ENCODE measurements around the gene SGSM2. TPM values are rescaled to one million over a fixed set of nuclear protein-coding genes. Genes with fewer than 3 reads are reported as not detected.

The SGSM2 gene
- total and polyA plus RNA-seq, 9 donors, result 9.3 to 50.6 (median 42.4) TPM

- H3K36me3 ChIP-seq, result no peaks in the 10 kb centered on the region
- intact Hi-C loops (cut with DNase I), result no loop called here
- DNase-seq, result no peak
- H3K4me1 ChIP-seq (ENCODE audit: insufficient read depth), result no peaks in the 10 kb centered on the region
- H3K4me3 ChIP-seq, result no peak overlapping the region
- no peaks in the 10 kb centered on the region for H3K9me3 ChIP-seq
- no peaks in the 10 kb centered on the region for H3K27me3 ChIP-seq
- H3K27ac ChIP-seq, result no peak overlapping the region
- 90 to 94% (median 94%) methylated on average over 10 of the region's 10 CpGs for WGBS, 3 donors
- TF ChIP-seq CTCF (IDR thresholded peaks at IDR 0.05), result no peak
- no peak for TF ChIP-seq EP300 (IDR thresholded peaks at IDR 0.05)
- TF ChIP-seq POLR2A (IDR thresholded peaks at IDR 0.05), result no peak
Measured at GRCh38 chr17:2357931-2358434, 20.7 kb downstream of the SGSM2 start.

- Histone ChIP-seq H3K27ac (no peak overlapping the region), H3K36me3 (no peaks in the 10 kb centered on the region), H3K4me1 (ENCODE audit: insufficient read depth) (no peaks in the 10 kb centered on the region), H3K4me3 (no peak overlapping the region), H3K27me3 (no peaks in the 10 kb centered on the region), H3K9me3 (no peaks in the 10 kb centered on the region)
- intact Hi-C loops (cut with DNase I), result loop anchor here in 1 of 4 donors (10.0 kb wide), 1 partner anchor 54 kb away; no protein-coding TSS in a partner anchor
- TF ChIP-seq EP300 (IDR thresholded peaks at IDR 0.05) (no peak), CTCF (IDR thresholded peaks at IDR 0.05) (no peak), POLR2A (IDR thresholded peaks at IDR 0.05) (no peak)
- 76 to 83% (median 82%) methylated on average over 21 of the region's 21 CpGs for WGBS, 3 donors
- DNase-seq, result peak in 1 of 5 donors; percentile 22
Measured at GRCh38 chr17:2361010-2361760, 23.9 kb downstream of the SGSM2 start.

- H3K36me3 ChIP-seq, result no peaks in the 10 kb centered on the region
- intact Hi-C loops (cut with DNase I), result loop anchor here in 1 of 4 donors (10.0 kb wide), 1 partner anchor 53 kb away; no protein-coding TSS in a partner anchor
Measured at GRCh38 chr17:2362016-2362415, 24.7 kb downstream of the SGSM2 start.

GRCh38 chr17:2362416-2362815, 25.1 kb downstream of the SGSM2 start:
- TF ChIP-seq EP300 (IDR thresholded peaks at IDR 0.05), result no peak
- TF ChIP-seq CTCF (IDR thresholded peaks at IDR 0.05), result no peak
- H3K9me3 ChIP-seq, result no peaks in the 10 kb centered on the region
- no peak overlapping the region for H3K27ac ChIP-seq
- no peak overlapping the region for H3K4me3 ChIP-seq
- no peaks in the 10 kb centered on the region for H3K36me3 ChIP-seq
- DNase-seq, result peak in 1 of 5 donors; percentile 22
- no peaks in the 10 kb centered on the region for H3K4me1 ChIP-seq (ENCODE audit: insufficient read depth)
- WGBS, 3 donors, result 94 to 98% (median 96%) methylated on average over 19 of the region's 19 CpGs
- no peaks in the 10 kb centered on the region for H3K27me3 ChIP-seq
- intact Hi-C loops (cut with DNase I), result loop anchor here in 1 of 4 donors (10.0 kb wide), 1 partner anchor 52 kb away; no protein-coding TSS in a partner anchor

More at GRCh38 chr17:2362016-2362415, 24.7 kb downstream of the SGSM2 start:
- H3K4me1 ChIP-seq (ENCODE audit: insufficient read depth), result no peaks in the 10 kb centered on the region
- WGBS, 3 donors, result 96 to 98% (median 97%) methylated on average over 20 of the region's 20 CpGs
- TF ChIP-seq CTCF (IDR thresholded peaks at IDR 0.05) (no peak), EP300 (IDR thresholded peaks at IDR 0.05) (no peak), POLR2A (IDR thresholded peaks at IDR 0.05) (no peak)
- H3K4me3 ChIP-seq, result no peak overlapping the region
- no peaks in the 10 kb centered on the region for H3K9me3 ChIP-seq
- no peak for DNase-seq
- no peaks in the 10 kb centered on the region for H3K27me3 ChIP-seq
- no peak overlapping the region for H3K27ac ChIP-seq
